Keratinocyte (primary cell): Measurements from ENCODE around the gene SCAMP2. TPM values are rescaled to one million over a fixed set of nuclear protein-coding genes. Genes with fewer than 3 reads are reported as not detected.

Source experiments
- DNase-seq: peaks from one replicate; pipeline ENCODE4 v3.0.0-alpha.2; 2011; ENCODE audit warnings: low read depth, missing footprints, low spot score
- FAIRE-seq: peaks from 2 replicates; lab custom pipeline; 2011; peaks lifted over from hg19 to GRCh38; lab: Jason Lieb, UNC
- H2AFZ ChIP-seq: 2 replicates; pipeline ENCODE4 v1.6.0; 2012; ENCODE audit warnings: low read length, control low read depth, inconsistent platforms; ENCODE audit not compliant: control insufficient read depth
- H3K27ac ChIP-seq: 2 replicates; pipeline ENCODE4 v1.5.1; 2011; ENCODE audit warnings: low read length; ENCODE audit not compliant: control insufficient read depth, insufficient read depth
- H3K27me3 ChIP-seq: 3 replicates; pipeline ENCODE4 v1.6.0; 2011; ENCODE audit warnings: low read length; ENCODE audit not compliant: control insufficient read depth, insufficient read depth; ENCODE audit errors: extremely low read depth
- H3K36me3 ChIP-seq, 2 experiments: 2 replicates in 1 of 2; 3 replicates in 1 of 2; pipeline ENCODE4 v1.5.1; 2011; ENCODE audit warnings: low read length in 2 of 2, mild to moderate bottlenecking in 1 of 2; ENCODE audit not compliant: control insufficient read depth in 2 of 2, insufficient read depth in 2 of 2; ENCODE audit errors: extremely low read depth in 1 of 2
- H3K4me1 ChIP-seq: 3 replicates; pipeline ENCODE4 v1.5.1; 2011; ENCODE audit warnings: low read length; ENCODE audit not compliant: control insufficient read depth, insufficient read depth; ENCODE audit errors: extremely low read depth
- H3K4me2 ChIP-seq: 3 replicates; pipeline ENCODE4 v1.6.0; 2011; ENCODE audit warnings: low read depth, low read length; ENCODE audit not compliant: control insufficient read depth, insufficient read depth; ENCODE audit errors: extremely low read depth
- H3K4me3 ChIP-seq, 3 experiments: fragments of 200-600 bp in 1 of 3; sonication (generic) in 1 of 3; 2 replicates in 2 of 3; 3 replicates in 1 of 3; pipeline ENCODE4 v1.5.1; 2011 to 2016; ENCODE audit warnings: low read length in 3 of 3, mild to moderate bottlenecking in 3 of 3, control low read depth in 2 of 3, inconsistent platforms in 1 of 3, low read depth in 1 of 3, mixed read lengths in 1 of 3, mixed run types in 1 of 3, moderate library complexity in 1 of 3; ENCODE audit not compliant: control insufficient read depth in 2 of 3, insufficient read depth in 2 of 3; ENCODE audit errors: extremely low read depth in 1 of 3
- H3K79me2 ChIP-seq: 2 replicates; pipeline ENCODE4 v1.6.0; 2012; ENCODE audit warnings: low read length; ENCODE audit not compliant: control insufficient read depth, insufficient read depth
- H3K9ac ChIP-seq: 3 replicates; pipeline ENCODE4 v1.6.0; 2011; ENCODE audit warnings: low read length; ENCODE audit not compliant: control insufficient read depth, insufficient read depth; ENCODE audit errors: extremely low read depth
- H3K9me1 ChIP-seq: 3 replicates; pipeline ENCODE4 v1.6.0; 2011; ENCODE audit warnings: low read length; ENCODE audit not compliant: control insufficient read depth, insufficient read depth; ENCODE audit errors: extremely low read depth
- H3K9me3 ChIP-seq: 2 replicates; pipeline ENCODE4 v1.5.1; 2012; ENCODE audit warnings: low read depth, low read length; ENCODE audit not compliant: control insufficient read depth
- H4K20me1 ChIP-seq: 3 replicates; pipeline ENCODE4 v1.6.0; 2011; ENCODE audit warnings: low read length; ENCODE audit not compliant: control insufficient read depth, insufficient read depth; ENCODE audit errors: extremely low read depth
- EZH2 ChIP-seq: IDR thresholded peaks from one replicate; pipeline ENCODE4 v1.6.1; 2012; ENCODE audit warnings: inconsistent platforms, mild to moderate bottlenecking, low read length, moderate library complexity
- dilution Hi-C: fragments of 300-500 bp; cut with MboI; formaldehyde crosslinking; loops from one replicate; pipeline ENCODE4 v1.7.0; 2020; ENCODE audit warnings: low sequenced_read_pairs; ENCODE audit not compliant: extremely low pct_ligation_motif_present
- polyA plus RNA-seq, 5 experiments: library from polyadenylated mRNA; depleted of rRNA in 3 of 5; stranded (reverse) in 3 of 5; stranded (forward) in 1 of 5; unstranded in 1 of 5; fragments of >200 nt; gene quantifications; 1 replicate in 1 of 5; 2 replicates in 3 of 5; 3 replicates in 1 of 5; pipeline versions ENCODE4 v1.2.1 to v1.2.3, GENCODE V29; 2011 to 2012; ENCODE audit warnings: missing spikeins in 2 of 5, low read depth in 1 of 5, low replicate concordance in 1 of 5
- TF ChIP-seq, protein P1 (sequence below), 3 experiments: IDR thresholded peaks in 1 of 3; conservative IDR thresholded peaks in 1 of 3; optimal IDR thresholded peaks in 1 of 3; 2 replicates in 2 of 3; 3 replicates in 1 of 3; pipeline versions ENCODE3 to v1.5.1; 2011; ENCODE audit warnings: low read length in 3 of 3, mild to moderate bottlenecking in 3 of 3, moderate library complexity in 2 of 3, control low read depth in 1 of 3, inconsistent platforms in 1 of 3; ENCODE audit not compliant: insufficient read depth in 2 of 3; ENCODE audit errors: extremely low read depth in 1 of 3

Gene SCAMP2
- polyA plus RNA-seq, 1 donor (not counting 4 experiments of a cell fraction or from before 2014, with no cell fraction given): 72.8 TPM

DNA sequence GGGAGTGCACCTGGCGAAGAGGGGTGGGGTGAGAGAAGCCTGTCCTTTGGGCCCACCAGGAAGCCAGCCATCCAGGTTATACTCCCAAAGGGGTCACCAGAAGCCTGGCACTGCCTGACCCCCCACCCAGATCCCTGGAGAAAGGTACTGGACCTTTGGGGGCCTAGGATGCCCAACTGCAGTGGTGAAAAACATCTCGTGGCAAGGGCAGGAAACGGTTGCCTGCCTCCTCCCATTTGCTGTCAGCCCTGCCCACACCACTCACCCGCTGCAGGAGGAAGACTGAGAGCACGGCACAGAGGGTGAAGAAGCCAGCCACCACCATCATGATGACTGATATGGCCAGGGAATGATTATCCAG, 28.0 kb downstream of the SCAMP2 start:
- no peak overlapping the region for H2AFZ ChIP-seq
- dilution Hi-C loops: no loop called here
- no peak overlapping the region for H3K27ac ChIP-seq
- no peaks in the 10 kb centered on the region for H3K27me3 ChIP-seq
- H3K9me3 ChIP-seq: no peaks in the 10 kb centered on the region
- H3K4me1 ChIP-seq: peaks cover 14% of the 10 kb centered on the region
- DNase-seq (no peak), FAIRE-seq (no peak)
- no peaks in the 10 kb centered on the region for H3K9me1 ChIP-seq
- no peak for TF ChIP-seq EZH2
- TF ChIP-seq, protein P1, sequence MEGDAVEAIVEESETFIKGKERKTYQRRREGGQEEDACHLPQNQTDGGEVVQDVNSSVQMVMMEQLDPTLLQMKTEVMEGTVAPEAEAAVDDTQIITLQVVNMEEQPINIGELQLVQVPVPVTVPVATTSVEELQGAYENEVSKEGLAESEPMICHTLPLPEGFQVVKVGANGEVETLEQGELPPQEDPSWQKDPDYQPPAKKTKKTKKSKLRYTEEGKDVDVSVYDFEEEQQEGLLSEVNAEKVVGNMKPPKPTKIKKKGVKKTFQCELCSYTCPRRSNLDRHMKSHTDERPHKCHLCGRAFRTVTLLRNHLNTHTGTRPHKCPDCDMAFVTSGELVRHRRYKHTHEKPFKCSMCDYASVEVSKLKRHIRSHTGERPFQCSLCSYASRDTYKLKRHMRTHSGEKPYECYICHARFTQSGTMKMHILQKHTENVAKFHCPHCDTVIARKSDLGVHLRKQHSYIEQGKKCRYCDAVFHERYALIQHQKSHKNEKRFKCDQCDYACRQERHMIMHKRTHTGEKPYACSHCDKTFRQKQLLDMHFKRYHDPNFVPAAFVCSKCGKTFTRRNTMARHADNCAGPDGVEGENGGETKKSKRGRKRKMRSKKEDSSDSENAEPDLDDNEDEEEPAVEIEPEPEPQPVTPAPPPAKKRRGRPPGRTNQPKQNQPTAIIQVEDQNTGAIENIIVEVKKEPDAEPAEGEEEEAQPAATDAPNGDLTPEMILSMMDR (optimal IDR thresholded peaks at IDR 0.05 in 1 of 3, IDR thresholded peaks at IDR 0.05 in 1 of 3, conservative IDR thresholded peaks at IDR 0.05 in 1 of 3; ENCODE audit: extremely low read depth in 1 of 3, insufficient read depth in 2 of 3, low read length in 3 of 3): no peak
- no peak overlapping the region for H3K4me2 ChIP-seq
- no peaks in the 10 kb centered on the region for H4K20me1 ChIP-seq
- H3K4me3 ChIP-seq: no peak overlapping the region
- H3K36me3 ChIP-seq: peaks cover 8 to 22% of the 10 kb centered on the region in 2 experiments
- no peak overlapping the region for H3K9ac ChIP-seq
- H3K79me2 ChIP-seq: no peaks in the 10 kb centered on the region

DNA sequence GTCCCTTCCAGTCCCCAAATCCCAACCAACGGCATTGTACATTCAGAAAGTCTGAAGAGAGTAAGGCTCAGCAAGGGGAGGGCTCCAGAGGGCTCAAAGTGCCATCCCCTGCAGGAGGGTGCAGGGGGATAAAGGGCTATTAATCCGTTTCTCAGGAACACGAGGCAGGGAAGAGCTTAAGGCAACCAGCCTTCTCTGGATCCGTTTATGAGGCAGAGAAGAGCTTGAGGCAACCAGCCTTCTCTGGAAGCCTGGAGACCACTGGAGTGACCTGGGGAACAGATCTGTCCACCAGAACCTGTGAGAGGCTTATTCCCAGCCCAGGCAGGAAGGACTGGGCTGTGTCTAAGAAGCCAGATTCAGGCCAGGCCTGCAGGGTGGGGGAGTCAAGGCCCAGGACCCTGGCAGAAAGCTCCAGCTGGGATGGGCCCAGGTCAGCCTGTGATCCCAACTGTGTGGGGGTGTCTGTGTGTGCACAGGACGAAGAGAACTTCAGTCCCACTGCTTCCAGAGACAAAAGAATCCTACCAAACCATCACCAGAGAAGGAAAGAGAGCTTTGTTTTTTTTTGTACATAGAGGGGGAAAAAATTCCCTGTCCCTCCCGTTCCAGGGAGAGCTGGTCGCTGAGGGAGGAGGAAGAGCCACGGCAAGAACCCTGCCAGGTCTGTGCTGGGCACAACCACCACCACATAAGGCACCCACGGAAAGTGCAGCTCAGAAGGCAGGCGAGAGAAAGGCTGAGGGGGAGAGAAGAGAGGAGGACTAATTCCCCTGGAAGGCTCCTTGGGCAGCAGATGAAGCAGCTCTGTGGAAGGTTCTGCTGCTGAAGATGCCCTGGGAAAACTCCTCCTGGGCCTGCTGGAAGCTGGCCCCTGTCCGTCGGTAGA, 28.6 kb downstream of the SCAMP2 start:
- Histone ChIP-seq H3K9me3 (no peaks in the 10 kb centered on the region), H3K4me2 (no peak overlapping the region), H3K79me2 (no peaks in the 10 kb centered on the region), H2AFZ (no peak overlapping the region), H3K9ac (no peak overlapping the region), H3K4me1 (peaks cover 14% of the 10 kb centered on the region), H3K36me3 (peaks cover 1 to 19% of the 10 kb centered on the region in 2 experiments), H3K9me1 (no peaks in the 10 kb centered on the region), H3K27ac (no peak overlapping the region), H3K4me3 (no peak overlapping the region), H4K20me1 (no peaks in the 10 kb centered on the region), H3K27me3 (no peaks in the 10 kb centered on the region)
- DNase-seq (no peak), FAIRE-seq (no peak)
- no peak for TF ChIP-seq EZH2
- TF ChIP-seq, protein P1 (optimal IDR thresholded peaks at IDR 0.05 in 1 of 3, IDR thresholded peaks at IDR 0.05 in 1 of 3, conservative IDR thresholded peaks at IDR 0.05 in 1 of 3; ENCODE audit: extremely low read depth in 1 of 3, insufficient read depth in 2 of 3, low read length in 3 of 3): no peak
- dilution Hi-C loops: no loop called here
